KMS-11 (cell line): ENCODE results near the gene CFAP46.

Experiments used
- H2AFZ ChIP-seq: fragments of 200-600 bp; sonication (generic); 2 replicates; pipeline ENCODE4 v1.6.1; 2016; ENCODE audit warnings: antibody characterized with exemption, mixed run types, low read depth
- H3K27ac ChIP-seq: fragments of 200-600 bp; sonication (generic); 2 replicates; pipeline ENCODE4 v1.6.1; 2016; ENCODE audit warnings: mild to moderate bottlenecking, mixed run types
- H3K27me3 ChIP-seq: fragments of 200-600 bp; sonication (generic); 2 replicates; pipeline ENCODE4 v1.6.1; 2017; ENCODE audit warnings: mild to moderate bottlenecking, low read depth, mixed run types, moderate library complexity; ENCODE audit not compliant: insufficient read depth
- H3K36me3 ChIP-seq: fragments of 200-600 bp; sonication (generic); 2 replicates; pipeline ENCODE4 v1.6.1; 2017; ENCODE audit warnings: mild to moderate bottlenecking, mixed run types; ENCODE audit not compliant: insufficient read depth
- H3K4me1 ChIP-seq: fragments of 200-600 bp; sonication (generic); 2 replicates; pipeline ENCODE4 v1.6.1; 2016; ENCODE audit warnings: mild to moderate bottlenecking, low read depth, mixed run types; ENCODE audit not compliant: poor library complexity, severe bottlenecking
- H3K4me2 ChIP-seq: fragments of 200-600 bp; sonication (generic); 2 replicates; pipeline ENCODE4 v1.7.0; 2016; ENCODE audit warnings: mild to moderate bottlenecking, mixed run types
- H3K4me3 ChIP-seq: fragments of 200-600 bp; sonication (generic); IDR thresholded peaks from 2 replicates; pipeline ENCODE4 v1.6.1; 2017; ENCODE audit warnings: low read depth, low read length, mixed read lengths; ENCODE audit not compliant: insufficient read depth
- H3K79me2 ChIP-seq: fragments of 200-600 bp; sonication (generic); 2 replicates; pipeline ENCODE4 v1.6.1; 2016; ENCODE audit warnings: low read depth, mixed run types; ENCODE audit not compliant: insufficient read depth
- H3K9ac ChIP-seq: fragments of 200-600 bp; sonication (generic); 2 replicates; pipeline ENCODE4 v1.6.1; 2016; ENCODE audit warnings: mild to moderate bottlenecking, mixed run types
- H4K20me1 ChIP-seq: fragments of 200-600 bp; sonication (generic); 2 replicates; pipeline ENCODE4 v1.6.1; 2016; ENCODE audit warnings: mild to moderate bottlenecking, mixed run types; ENCODE audit not compliant: insufficient read depth
- TF ChIP-seq, protein P1 (sequence below): fragments of 200-600 bp; sonication (generic); conservative IDR thresholded peaks from 2 replicates; pipeline ENCODE4 v1.6.1; 2017; ENCODE audit warnings: low read depth, mild to moderate bottlenecking, antibody characterized with exemption, low read length, moderate library complexity, mixed read lengths

CFAP46 gene

DNA sequence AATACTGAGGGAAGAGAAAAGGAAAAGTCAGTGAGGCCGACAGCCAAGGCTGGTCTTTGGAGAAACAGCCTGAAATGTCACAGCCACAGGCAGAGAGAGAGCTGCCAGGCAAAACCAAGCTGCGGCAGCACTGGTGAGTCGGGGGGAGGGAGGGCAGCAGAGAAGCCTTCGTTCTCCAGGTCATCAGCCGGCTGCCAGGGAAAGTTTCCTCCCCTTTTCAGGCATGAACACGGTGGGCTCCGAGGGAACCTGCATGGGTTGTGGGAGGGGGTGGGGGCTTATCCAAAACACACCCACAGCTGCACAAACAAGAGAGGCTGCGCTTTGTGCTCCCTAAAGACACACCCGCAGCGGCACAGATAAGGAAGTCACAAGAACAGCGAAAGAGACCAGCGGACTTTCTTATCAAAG, 94.1 kb downstream of the CFAP46 start:
- TF ChIP-seq, protein P1, sequence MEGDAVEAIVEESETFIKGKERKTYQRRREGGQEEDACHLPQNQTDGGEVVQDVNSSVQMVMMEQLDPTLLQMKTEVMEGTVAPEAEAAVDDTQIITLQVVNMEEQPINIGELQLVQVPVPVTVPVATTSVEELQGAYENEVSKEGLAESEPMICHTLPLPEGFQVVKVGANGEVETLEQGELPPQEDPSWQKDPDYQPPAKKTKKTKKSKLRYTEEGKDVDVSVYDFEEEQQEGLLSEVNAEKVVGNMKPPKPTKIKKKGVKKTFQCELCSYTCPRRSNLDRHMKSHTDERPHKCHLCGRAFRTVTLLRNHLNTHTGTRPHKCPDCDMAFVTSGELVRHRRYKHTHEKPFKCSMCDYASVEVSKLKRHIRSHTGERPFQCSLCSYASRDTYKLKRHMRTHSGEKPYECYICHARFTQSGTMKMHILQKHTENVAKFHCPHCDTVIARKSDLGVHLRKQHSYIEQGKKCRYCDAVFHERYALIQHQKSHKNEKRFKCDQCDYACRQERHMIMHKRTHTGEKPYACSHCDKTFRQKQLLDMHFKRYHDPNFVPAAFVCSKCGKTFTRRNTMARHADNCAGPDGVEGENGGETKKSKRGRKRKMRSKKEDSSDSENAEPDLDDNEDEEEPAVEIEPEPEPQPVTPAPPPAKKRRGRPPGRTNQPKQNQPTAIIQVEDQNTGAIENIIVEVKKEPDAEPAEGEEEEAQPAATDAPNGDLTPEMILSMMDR, result no peak
- H3K79me2 ChIP-seq, result no peaks in the 10 kb centered on the region
- no peak overlapping the region for H3K27ac ChIP-seq
- no peaks in the 10 kb centered on the region for H3K4me1 ChIP-seq
- H4K20me1 ChIP-seq, result no peaks in the 10 kb centered on the region
- no peak overlapping the region for H2AFZ ChIP-seq
- no peak overlapping the region for H3K4me2 ChIP-seq
- H3K9ac ChIP-seq, result no peak overlapping the region
- H3K36me3 ChIP-seq, result no peaks in the 10 kb centered on the region
- H3K27me3 ChIP-seq, result peaks cover 43% of the 10 kb centered on the region
- no peak overlapping the region for H3K4me3 ChIP-seq

- TF ChIP-seq, protein P1, result no peak
- Histone ChIP-seq H3K4me2 (no peak overlapping the region), H3K79me2 (no peaks in the 10 kb centered on the region), H3K9ac (no peak overlapping the region), H3K36me3 (no peaks in the 10 kb centered on the region), H3K4me3 (no peak overlapping the region), H4K20me1 (no peaks in the 10 kb centered on the region), H2AFZ (no peak overlapping the region), H3K4me1 (no peaks in the 10 kb centered on the region), H3K27ac (no peak overlapping the region), H3K27me3 (peaks cover 43% of the 10 kb centered on the region)
These were observed 94.5 kb downstream of the CFAP46 start for GRCh38 chr10:132847856-132848255.

- TF ChIP-seq, protein P1, result no peak
- Histone ChIP-seq H3K9ac (no peak overlapping the region), H3K79me2 (no peaks in the 10 kb centered on the region), H3K4me2 (no peak overlapping the region), H3K27ac (no peak overlapping the region), H2AFZ (no peak overlapping the region), H3K4me1 (no peaks in the 10 kb centered on the region), H3K4me3 (no peak overlapping the region), H3K27me3 (peaks cover 43% of the 10 kb centered on the region), H3K36me3 (no peaks in the 10 kb centered on the region), H4K20me1 (no peaks in the 10 kb centered on the region)
These were observed 95.0 kb downstream of the CFAP46 start for GRCh38 chr10:132847416-132847777.

DNA sequence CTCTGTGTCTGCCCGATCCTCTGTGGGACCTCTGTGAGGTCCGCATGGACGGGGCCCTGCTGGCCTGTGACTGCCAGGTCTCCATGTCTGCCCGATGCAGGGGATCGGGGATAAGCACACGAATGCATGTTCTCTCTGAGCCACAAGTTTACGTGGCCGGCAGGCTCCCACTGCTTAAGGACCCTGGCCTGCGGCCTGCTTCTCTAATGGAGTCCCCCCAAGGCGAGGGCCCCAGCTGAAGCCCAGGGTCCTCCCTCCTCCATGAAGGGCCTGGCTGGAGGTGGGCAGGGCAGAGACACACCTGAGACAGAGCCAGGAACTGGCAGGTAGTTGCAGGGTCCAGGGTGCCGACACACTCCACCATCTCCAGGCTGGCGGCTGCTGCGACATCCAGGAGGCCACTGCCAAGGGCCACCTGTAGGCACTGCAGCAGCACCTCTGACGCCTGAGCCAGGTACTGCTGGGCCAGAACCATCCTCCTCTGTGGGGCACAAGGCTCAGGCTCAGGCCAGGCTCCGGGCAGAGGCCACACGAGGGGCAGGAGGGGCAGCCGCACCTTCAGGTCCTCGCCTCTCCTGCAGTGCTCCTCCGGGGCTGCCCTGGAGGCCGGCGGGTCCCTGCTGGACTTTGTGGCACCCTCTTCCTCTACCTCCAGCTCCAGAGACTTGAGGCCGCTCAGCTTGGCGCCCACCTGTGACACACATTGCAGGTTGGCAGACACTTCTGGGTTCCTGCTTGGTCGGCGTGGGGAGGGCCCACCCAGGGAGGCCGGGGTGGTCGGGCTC, 95.5 kb downstream of the CFAP46 start:
- Histone ChIP-seq H4K20me1 (no peaks in the 10 kb centered on the region), H3K4me1 (no peaks in the 10 kb centered on the region), H3K79me2 (no peaks in the 10 kb centered on the region), H2AFZ (no peak overlapping the region), H3K4me2 (no peak overlapping the region), H3K4me3 (no peak overlapping the region), H3K36me3 (no peaks in the 10 kb centered on the region), H3K9ac (no peak overlapping the region), H3K27me3 (peaks cover 43% of the 10 kb centered on the region), H3K27ac (no peak overlapping the region)
- TF ChIP-seq, protein P1, result no peak
